ENCODE results near the gene NPY.

DNA sequence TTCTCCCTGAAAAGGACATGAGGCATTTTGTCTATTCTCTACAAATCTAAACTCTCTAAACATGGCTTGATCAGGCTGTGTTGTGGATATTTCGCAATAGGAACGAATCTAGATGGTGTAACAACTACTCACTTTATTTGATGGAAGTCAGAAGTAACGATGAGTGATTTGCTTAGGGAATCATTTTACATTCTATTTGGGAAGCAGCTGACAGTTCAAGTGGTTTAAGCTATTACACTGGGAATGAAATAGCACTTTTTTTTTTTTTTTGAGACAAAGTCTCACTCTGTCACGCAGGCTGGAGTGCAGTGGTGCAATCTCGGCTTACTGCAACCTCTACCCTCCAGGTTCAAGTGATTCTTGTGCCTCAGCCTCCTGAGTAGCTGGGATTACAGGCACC, 44.1 kb downstream of the NPY start:
- no peak for TF ChIP-seq RBBP5 (IDR thresholded peaks at IDR 0.05; ENCODE audit: borderline replicate concordance, low read depth, low read length)
- TF ChIP-seq, protein P1, sequence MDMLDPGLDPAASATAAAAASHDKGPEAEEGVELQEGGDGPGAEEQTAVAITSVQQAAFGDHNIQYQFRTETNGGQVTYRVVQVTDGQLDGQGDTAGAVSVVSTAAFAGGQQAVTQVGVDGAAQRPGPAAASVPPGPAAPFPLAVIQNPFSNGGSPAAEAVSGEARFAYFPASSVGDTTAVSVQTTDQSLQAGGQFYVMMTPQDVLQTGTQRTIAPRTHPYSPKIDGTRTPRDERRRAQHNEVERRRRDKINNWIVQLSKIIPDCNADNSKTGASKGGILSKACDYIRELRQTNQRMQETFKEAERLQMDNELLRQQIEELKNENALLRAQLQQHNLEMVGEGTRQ (IDR thresholded peaks at IDR 0.05; ENCODE audit: low read length): no peak
- TF ChIP-seq, protein P2, sequence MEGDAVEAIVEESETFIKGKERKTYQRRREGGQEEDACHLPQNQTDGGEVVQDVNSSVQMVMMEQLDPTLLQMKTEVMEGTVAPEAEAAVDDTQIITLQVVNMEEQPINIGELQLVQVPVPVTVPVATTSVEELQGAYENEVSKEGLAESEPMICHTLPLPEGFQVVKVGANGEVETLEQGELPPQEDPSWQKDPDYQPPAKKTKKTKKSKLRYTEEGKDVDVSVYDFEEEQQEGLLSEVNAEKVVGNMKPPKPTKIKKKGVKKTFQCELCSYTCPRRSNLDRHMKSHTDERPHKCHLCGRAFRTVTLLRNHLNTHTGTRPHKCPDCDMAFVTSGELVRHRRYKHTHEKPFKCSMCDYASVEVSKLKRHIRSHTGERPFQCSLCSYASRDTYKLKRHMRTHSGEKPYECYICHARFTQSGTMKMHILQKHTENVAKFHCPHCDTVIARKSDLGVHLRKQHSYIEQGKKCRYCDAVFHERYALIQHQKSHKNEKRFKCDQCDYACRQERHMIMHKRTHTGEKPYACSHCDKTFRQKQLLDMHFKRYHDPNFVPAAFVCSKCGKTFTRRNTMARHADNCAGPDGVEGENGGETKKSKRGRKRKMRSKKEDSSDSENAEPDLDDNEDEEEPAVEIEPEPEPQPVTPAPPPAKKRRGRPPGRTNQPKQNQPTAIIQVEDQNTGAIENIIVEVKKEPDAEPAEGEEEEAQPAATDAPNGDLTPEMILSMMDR (IDR thresholded peaks at IDR 0.05; ENCODE audit: control extremely low read depth in 1 of 3, insufficient read depth in 1 of 3, low read depth in 1 of 3, low read length in 3 of 3): no peak
- no peak for TF ChIP-seq POLR2AphosphoS5 (IDR thresholded peaks at IDR 0.05; ENCODE audit: low read depth, low read length)
- no peak for TF ChIP-seq SIRT6 (IDR thresholded peaks at IDR 0.05; ENCODE audit: low read length)
- TF ChIP-seq SP4 (IDR thresholded peaks at IDR 0.05; ENCODE audit: low read length): no peak
- TF ChIP-seq POLR2A (IDR thresholded peaks at IDR 0.05; ENCODE audit: control extremely low read depth in 1 of 2, low read depth in 2 of 2, low read length in 2 of 2): no peak
- no peak for TF ChIP-seq TEAD4 (IDR thresholded peaks at IDR 0.05; ENCODE audit: low read depth, low read length)

All from H1 (cell line).